Duodenal mucosa (tissue), 2 donors: Measurements from ENCODE around the gene DENR.
"Not testable (repeated sequence)": the region's sequence is repeated elsewhere in the genome, so short reads cannot be mapped to it uniquely, and the experiment has no call there.

Experiments
- H3K27ac ChIP-seq: one replicate; pipeline ENCODE4 v1.7.0; 2013; ENCODE audit warnings: low read depth, low read length
- H3K27me3 ChIP-seq, 2 donors: one replicate each; pipeline ENCODE4 v1.7.0; 2013; ENCODE audit warnings: low read length in 2 of 2, control low read depth in 1 of 2; ENCODE audit not compliant: insufficient read depth in 2 of 2, control insufficient read depth in 1 of 2
- H3K36me3 ChIP-seq, 2 donors: one replicate each; pipeline ENCODE4 v1.7.0; 2013; ENCODE audit warnings: low read length in 2 of 2, control low read depth in 1 of 2; ENCODE audit not compliant: insufficient read depth in 2 of 2, control insufficient read depth in 1 of 2
- H3K4me1 ChIP-seq, 2 donors: one replicate each; pipeline ENCODE4 v1.7.0; 2013; ENCODE audit warnings: low read length in 2 of 2, control low read depth in 1 of 2; ENCODE audit not compliant: insufficient read depth in 2 of 2, control insufficient read depth in 1 of 2
- H3K4me3 ChIP-seq, 2 donors: one replicate each; pipeline ENCODE4 v1.7.0; 2013; ENCODE audit warnings: low read length in 2 of 2, low read depth in 1 of 2
- H3K9ac ChIP-seq, 2 donors: one replicate each; pipeline ENCODE4 v1.7.0; 2013; ENCODE audit warnings: low read length in 2 of 2, low read depth in 1 of 2
- H3K9me3 ChIP-seq, 2 donors: one replicate each; pipeline ENCODE4 v1.7.0; 2013; ENCODE audit warnings: low read length in 2 of 2, control low read depth in 1 of 2; ENCODE audit not compliant: control insufficient read depth in 1 of 2

The DENR gene

GRCh38 chr12:122738571-122738970 is 14.1 kb upstream of the DENR start:
- no peak overlapping the region for H3K9ac ChIP-seq
- H3K36me3 ChIP-seq: no peaks in the 10 kb centered on the region
- H3K9me3 ChIP-seq: no peaks in the 10 kb centered on the region
- no peaks in the 10 kb centered on the region for H3K4me1 ChIP-seq
- H3K27me3 ChIP-seq: no peaks in the 10 kb centered on the region
- H3K4me3 ChIP-seq: no peak overlapping the region
- no peak overlapping the region for H3K27ac ChIP-seq

GRCh38 chr12:122740351-122740750 is 12.3 kb upstream of the DENR start:
- Histone ChIP-seq H3K4me3 (no peak overlapping the region), H3K9me3 (no peaks in the 10 kb centered on the region), H3K4me1 (no peaks in the 10 kb centered on the region), H3K27me3 (no peaks in the 10 kb centered on the region), H3K9ac (no peak overlapping the region), H3K36me3 (no peaks in the 10 kb centered on the region), H3K27ac (no peak overlapping the region)

GRCh38 chr12:122743895-122744525 is 8.6 kb upstream of the DENR start:
- Histone ChIP-seq H3K4me1 (no peaks in the 10 kb centered on the region), H3K4me3 (no peak overlapping the region), H3K27ac (no peak overlapping the region), H3K27me3 (no peaks in the 10 kb centered on the region), H3K9ac (no peak overlapping the region), H3K36me3 (no peaks in the 10 kb centered on the region), H3K9me3 (no peaks in the 10 kb centered on the region)

- no peaks in the 10 kb centered on the region for H3K36me3 ChIP-seq
- H3K4me1 ChIP-seq: peaks cover 0 to 4% of the 10 kb centered on the region in 2 donors
- no peak overlapping the region for H3K4me3 ChIP-seq
- no peak overlapping the region for H3K27ac ChIP-seq
- H3K9me3 ChIP-seq: no peaks in the 10 kb centered on the region
- H3K27me3 ChIP-seq: no peaks in the 10 kb centered on the region
- H3K9ac ChIP-seq: no peak overlapping the region
These were observed 5.1 kb upstream of the DENR start for GRCh38 chr12:122747224-122748135.

- H3K4me3 ChIP-seq: no peak overlapping the region
These were observed 2.9 kb upstream of the DENR start for GRCh38 chr12:122749569-122750332.

GRCh38 chr12:122750781-122751515 is 1.7 kb upstream of the DENR start:
- H3K36me3 ChIP-seq, H3K4me3 ChIP-seq, H3K9ac ChIP-seq, H3K27ac ChIP-seq, H3K27me3 ChIP-seq, H3K9me3 ChIP-seq: not testable (repeated sequence)
- peaks cover 10 to 15% of the 10 kb centered on the region in 2 donors for H3K4me1 ChIP-seq

More at GRCh38 chr12:122749569-122750332, 2.9 kb upstream of the DENR start:
- H3K4me1 ChIP-seq: peaks cover 10 to 15% of the 10 kb centered on the region in 2 donors
- peaks cover 4 to 8% of the 10 kb centered on the region in 2 donors for H3K36me3 ChIP-seq
- no peak overlapping the region for H3K9ac ChIP-seq
- H3K27me3 ChIP-seq: no peaks in the 10 kb centered on the region
- no peak overlapping the region for H3K27ac ChIP-seq
- no peaks in the 10 kb centered on the region for H3K9me3 ChIP-seq

GRCh38 chr12:122753319-122753650 is 661 bp downstream of the DENR start:
- Histone ChIP-seq H3K27me3 (no peaks in the 10 kb centered on the region), H3K9ac (peak overlapping the region; percentile 94 to 96), H3K9me3 (no peaks in the 10 kb centered on the region)

GRCh38 chr12:122754790-122755189 is 2.2 kb downstream of the DENR start:
- no peaks in the 10 kb centered on the region for H3K27me3 ChIP-seq
- no peak overlapping the region for H3K9ac ChIP-seq
- H3K27ac ChIP-seq: no peak overlapping the region
- no peak overlapping the region for H3K4me3 ChIP-seq
- no peaks in the 10 kb centered on the region for H3K9me3 ChIP-seq
- H3K36me3 ChIP-seq: peaks cover 19 to 33% of the 10 kb centered on the region in 2 donors
- peaks cover 10 to 15% of the 10 kb centered on the region in 2 donors for H3K4me1 ChIP-seq

More at GRCh38 chr12:122753319-122753650, 661 bp downstream of the DENR start:
- H3K36me3 ChIP-seq: peaks cover 17 to 22% of the 10 kb centered on the region in 2 donors
- peaks cover 10 to 15% of the 10 kb centered on the region in 2 donors for H3K4me1 ChIP-seq
- H3K4me3 ChIP-seq: peak overlapping the region; percentile 94 to 98
- H3K27ac ChIP-seq: no peak overlapping the region

GRCh38 chr12:122757568-122757967 is 4.9 kb downstream of the DENR start:
- Histone ChIP-seq H3K9ac (no peak overlapping the region), H3K4me1 (peaks cover 10 to 11% of the 10 kb centered on the region in 2 donors), H3K27me3 (no peaks in the 10 kb centered on the region), H3K4me3 (no peak overlapping the region), H3K36me3 (peaks cover 25 to 47% of the 10 kb centered on the region in 2 donors), H3K9me3 (no peaks in the 10 kb centered on the region), H3K27ac (no peak overlapping the region)
